EH (cell line): ENCODE measurements around the gene USP21.

Experiments
- DNase-seq: peaks from one replicate; pipeline ENCODE4 v3.0.0-alpha.2; 2015; ENCODE audit warnings: low read depth

USP21 gene

DNA sequence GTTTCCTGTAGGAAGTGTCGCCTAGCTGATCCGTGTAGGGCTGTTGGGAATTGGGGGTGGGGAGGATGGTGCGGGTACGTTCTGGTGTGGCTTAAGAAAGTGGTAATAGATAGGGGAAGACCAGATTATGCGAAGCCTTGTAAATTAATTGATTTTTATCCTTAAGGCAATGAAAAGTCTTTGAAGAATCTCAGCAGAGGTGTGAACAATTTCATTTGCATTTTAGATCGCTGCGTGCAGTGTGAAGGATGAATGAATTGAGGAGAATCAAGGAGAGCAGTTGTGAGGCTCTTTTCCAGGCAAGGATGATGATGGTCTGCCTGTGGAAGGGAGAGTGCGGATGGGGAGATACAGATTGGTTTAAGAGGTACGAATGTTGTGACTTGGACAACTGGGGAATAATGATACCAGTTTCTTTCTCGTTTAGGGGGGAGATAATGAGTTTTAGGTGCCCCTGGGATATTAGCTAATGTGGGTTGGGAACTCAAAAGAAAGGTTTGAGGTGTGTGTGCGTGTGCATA lies 26.0 kb upstream of the USP21 start:
- peak; percentile 37 for DNase-seq

DNA sequence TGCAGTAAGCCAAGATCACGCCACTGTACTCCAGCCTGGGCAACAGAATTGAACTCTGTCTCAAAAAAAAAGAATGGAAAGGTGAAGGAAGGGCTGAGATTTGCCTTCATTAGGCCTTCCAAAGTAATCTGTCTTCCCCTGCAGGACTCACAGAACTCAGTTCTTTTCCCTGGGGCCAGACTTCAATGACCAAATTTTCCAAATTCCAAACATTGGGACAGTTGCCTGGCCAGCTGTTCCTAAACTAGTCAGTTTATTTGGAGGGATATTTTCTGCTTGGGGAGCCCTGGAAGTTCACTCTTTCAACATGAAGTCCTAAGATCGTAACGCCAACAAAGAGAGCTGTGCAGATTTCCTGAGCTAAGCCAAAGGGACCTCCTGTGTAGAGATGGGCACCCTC lies 21.4 kb upstream of the USP21 start:
- peak; percentile 21 for DNase-seq

DNA sequence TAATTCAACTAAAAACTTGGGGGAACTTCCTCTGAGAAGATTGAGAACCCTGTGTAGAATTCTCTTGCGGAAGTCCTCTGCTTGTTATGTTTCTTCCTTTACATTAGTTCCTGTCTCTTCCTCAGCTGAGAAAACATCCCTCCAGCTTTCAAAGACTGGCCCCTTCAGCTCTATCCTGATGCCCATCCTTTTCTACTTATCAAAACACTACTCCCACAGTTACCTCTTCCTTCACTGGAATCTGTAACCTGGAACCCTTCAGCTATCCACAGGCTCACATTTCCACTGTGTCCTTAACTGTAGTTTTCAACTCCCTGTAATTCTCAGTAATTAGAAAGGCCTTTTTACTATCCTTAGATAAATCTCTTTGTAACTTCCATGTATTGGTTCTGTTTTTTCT lies 20.9 kb upstream of the USP21 start:
- no peak for DNase-seq

DNA sequence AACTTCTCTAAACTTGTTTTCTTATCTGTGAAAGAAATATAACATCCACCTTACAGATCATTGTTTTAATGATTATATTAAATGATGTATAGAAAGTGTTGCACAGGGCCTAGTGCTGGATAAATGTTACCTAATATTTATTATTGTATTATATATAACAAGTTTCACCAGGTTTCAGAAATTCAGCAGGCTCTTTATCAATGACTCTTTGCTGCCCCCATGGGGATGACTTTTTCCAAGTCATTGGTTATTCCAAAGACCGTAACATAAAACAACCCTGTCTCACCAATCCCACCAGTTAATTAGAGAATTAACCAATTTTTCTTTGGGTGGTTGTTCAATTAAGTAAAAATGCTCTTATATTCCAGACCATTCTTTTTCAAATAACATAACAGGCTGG lies 19.5 kb upstream of the USP21 start:
- DNase-seq = peak; percentile 53

DNA sequence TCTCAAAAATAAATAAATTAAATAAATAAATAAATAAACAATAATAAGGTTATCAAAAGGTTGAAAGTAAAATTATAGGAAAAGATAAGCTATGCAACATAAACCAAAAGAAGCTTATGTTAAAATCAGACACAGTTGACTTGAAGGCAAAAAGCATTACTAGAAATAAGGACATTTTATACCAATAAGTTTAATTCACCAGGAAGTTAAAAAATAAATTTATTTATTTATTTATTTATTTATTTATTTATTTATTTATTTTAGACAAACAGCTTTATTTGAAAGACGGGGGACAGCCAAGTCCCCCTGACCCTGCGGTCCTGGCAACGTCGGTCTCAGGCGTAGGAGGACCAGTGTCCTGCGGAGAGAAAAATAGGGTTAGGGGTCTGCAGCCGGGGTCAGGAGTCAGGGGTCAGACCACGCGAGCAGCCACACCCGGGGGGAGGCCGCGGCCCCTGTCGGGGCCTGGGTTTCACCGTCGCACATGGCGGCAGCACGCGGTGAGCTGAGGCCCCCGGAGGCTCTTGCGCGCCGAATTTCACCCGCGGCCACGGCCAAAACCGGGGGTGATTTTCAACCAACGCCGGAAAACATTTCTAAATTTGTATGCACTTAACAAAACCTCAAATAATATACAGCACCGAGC lies 18.4 kb upstream of the USP21 start:
- no peak for DNase-seq

DNA sequence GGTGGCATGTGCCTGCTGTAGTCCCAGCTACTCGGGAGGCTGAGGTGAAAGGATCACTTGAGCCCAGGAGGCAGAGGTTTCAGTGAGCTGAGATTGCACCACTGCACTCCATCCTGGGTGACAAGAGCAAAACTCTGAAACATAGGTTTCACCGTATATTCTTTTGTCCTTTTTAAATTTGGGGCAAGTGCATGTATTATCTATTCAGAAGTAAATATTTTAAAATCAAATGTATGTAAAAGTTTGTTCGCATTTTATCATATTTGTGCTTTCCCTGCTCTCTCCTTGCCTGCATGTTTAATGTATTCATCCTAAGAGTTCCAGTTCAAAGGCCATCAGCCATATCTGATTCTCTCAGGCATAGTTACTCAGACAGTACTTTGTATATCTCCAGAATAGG lies 13.5 kb upstream of the USP21 start:
- DNase-seq = no peak

DNA sequence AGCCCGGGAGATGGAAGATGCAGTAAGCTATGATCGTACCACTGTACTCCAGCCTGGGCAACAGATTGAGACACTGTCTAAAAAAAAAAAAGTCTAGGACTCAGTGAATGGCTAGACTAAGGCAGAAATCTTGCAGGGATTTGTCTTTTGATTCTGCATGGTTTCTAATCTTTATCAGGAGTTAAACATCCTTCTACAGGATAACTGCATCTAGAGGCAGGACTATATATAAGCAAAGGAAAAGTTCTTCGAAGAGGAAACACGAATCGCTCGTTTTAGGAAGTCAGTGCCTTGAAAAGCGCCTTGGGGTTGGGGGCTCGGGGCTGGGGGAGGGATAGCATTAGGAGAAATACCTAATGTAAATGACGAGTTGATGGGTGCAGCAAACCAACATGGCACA lies 6.1 kb upstream of the USP21 start:
- DNase-seq = no peak

DNA sequence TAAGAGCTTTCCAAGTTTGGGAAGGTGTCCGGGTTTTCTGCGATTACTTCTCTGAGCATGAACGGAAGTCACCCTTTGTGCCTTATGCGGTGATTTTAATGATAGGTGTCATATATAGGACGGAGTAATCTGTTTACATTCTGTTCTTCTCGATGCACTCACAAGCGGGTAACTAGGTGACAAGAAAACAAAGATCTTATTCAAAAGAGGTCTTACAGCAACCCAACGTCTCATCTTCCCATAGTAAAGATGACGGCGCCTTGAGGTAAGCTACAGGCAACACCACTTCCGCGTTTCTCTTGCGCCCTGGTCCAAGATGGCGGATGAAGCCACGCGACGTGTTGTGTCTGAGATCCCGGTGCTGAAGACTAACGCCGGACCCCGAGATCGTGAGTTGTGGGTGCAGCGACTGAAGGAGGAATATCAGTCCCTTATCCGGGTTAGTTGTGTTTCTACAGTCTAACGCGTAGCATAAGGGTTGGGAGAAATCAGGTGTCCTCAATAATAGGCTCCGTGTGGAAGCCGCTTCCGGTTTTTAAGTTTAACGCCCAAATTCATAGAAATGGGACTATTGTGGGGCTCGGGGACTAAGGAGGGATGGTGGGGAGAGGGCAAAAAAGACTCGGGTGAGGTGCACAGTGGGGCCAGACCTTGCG lies 5.5 kb upstream of the USP21 start, which contains the start of gene UFC1:
TSS of gene UFC1 (plus strand) at position 297 of the 656 bp plus-strand sequence. CDS start at position 317, 20 bp downstream.
- DNase-seq = peak; percentile 90

DNA sequence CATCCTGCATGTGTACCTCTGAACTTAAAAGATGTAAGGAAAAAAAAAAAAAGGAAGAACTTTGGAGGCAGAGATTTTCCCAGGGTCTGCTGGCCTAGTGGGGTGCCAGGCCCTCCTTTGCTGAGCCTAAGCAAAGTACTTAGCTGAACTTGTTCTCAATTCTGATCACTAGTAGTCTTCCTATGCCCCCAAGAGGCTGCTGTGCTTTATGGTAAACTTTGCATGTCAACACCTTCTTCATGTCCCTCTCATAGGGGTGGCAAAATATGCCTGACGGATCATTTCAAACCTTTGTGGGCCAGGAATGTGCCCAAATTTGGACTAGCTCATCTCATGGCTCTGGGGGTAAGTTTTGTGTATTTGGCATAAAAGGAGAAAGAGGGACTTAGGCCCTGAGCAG lies 1.4 kb upstream of the USP21 start:
- no peak for DNase-seq

DNA sequence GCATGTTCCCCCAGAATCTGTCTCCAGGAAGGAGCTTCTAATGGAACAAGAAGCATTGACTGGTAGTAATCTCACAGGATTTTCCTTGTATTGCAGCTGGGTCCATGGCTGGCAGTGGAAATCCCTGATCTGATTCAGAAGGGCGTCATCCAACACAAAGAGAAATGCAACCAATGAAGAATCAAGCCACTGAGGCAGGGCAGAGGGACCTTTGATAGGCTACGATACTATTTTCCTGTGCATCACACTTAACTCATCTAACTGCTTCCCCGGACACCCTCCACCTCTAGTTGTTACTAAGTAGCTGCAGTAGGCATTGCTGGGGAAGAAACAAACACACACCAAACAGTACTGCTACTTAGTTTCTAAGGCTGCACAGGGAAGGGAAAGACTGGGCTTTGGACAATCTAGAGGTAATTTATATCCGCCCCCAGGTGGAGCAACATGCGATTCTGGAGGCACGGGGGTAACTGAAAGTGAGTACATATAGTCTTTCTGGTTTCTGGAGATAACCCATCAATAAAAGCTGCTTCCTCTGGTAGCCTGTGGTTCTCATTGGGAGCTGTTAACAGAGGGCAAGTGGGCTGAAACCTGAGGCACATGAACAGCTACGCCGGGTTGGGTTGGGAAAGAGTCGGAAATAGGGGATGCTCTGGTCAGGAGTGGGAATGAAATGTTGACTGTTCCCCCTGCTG lies 837 bp upstream of the USP21 start:
- DNase-seq = no peak

DNA sequence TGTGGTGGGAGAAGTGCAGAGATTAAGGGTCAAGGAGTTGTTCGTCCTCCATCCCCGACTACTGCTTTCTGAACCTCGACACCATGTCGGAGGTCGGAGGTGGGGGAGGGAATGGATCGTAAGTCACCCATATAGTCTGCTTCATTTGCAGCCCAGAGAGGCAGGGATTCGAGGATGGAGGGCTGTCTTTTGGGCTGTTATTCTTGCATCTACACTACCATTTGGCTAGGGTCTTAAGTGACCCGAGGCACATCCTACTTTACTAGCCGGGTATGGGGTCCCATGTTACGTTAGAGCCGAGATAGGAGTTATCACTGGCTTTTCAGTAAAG lies 578 bp downstream of the USP21 start:
- DNase-seq = no peak

DNA sequence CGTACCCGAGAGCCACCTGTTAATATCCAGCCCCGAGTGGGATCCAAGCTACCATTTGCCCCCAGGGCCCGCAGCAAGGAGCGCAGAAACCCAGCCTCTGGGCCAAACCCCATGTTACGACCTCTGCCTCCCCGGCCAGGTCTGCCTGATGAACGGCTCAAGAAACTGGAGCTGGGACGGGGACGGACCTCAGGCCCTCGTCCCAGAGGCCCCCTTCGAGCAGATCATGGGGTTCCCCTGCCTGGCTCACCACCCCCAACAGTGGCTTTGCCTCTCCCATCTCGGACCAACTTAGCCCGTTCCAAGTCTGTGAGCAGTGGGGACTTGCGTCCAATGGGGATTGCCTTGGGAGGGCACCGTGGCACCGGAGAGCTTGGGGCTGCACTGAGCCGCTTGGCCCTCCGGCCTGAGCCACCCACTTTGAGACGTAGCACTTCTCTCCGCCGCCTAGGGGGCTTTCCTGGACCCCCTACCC lies 1.4 kb downstream of the USP21 start:
- DNase-seq = no peak

DNA sequence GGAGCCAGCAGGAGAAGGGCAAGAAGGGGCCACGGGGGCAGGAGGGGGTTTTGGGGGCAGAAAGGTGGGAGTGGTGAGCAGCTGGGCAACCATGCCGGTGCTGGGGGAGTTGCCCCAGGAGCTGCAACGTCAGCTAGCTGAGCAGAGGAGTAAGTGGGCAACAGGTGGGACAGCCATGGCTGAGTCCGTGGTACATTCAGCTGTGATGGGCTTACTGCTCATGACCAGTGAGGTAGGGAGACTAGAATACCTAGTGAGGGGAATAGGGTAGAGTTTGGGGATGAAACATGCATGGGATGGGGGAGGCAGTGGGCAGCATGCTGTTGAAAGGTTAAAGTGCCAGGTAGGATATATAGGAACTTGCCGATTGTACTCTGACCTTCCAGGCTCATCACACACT lies 2.4 kb downstream of the USP21 start:
- DNase-seq = no peak

DNA sequence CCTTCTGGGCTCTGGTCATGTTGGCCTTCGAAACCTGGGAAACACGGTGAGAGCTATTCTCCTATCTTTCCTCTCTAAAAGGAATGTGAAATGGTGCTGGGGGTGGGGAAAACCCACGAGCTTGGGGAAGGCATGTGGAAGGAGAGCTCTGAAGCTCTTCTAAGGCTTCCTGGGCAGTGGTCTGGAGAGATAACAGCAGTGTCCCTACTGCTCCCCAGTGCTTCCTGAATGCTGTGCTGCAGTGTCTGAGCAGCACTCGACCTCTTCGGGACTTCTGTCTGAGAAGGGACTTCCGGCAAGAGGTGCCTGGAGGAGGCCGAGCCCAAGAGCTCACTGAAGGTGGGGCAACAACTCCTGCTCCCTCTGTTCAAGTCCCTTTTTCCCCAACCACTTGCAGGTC lies 2.8 kb downstream of the USP21 start:
- no peak for DNase-seq

DNA sequence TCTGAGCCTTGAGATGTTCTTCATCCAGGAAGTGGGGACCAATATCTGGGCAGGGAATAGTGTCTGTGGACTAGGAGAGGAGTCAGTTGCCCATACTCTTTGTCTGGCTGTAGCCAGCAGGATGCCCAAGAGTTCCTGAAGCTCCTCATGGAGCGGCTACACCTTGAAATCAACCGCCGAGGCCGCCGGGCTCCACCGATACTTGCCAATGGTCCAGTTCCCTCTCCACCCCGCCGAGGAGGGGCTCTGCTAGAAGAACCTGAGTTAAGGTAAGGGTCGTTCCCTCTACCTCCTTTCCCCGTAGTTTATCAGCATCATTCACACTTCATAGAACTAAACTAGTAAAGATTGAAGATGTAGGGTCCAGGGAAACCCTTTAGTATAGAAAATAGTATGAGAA lies 3.5 kb downstream of the USP21 start:
- no peak for DNase-seq

DNA sequence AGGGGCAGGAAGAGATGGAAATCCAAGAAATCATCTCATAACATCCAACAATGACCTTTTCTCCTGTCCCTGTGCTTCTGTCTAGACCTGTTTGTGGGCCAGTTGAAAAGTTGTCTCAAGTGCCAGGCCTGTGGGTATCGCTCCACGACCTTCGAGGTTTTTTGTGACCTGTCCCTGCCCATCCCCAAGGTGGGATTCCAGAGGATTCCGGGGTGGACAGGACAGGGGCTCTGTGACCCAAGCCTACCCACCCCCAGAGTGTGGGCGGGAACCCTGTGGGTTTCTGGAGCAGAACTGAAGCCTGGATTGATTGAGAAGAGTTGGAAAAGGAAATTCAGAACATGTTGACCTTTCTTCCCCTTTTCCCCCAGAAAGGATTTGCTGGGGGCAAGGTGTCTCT lies 4.5 kb downstream of the USP21 start:
- no peak for DNase-seq

DNA sequence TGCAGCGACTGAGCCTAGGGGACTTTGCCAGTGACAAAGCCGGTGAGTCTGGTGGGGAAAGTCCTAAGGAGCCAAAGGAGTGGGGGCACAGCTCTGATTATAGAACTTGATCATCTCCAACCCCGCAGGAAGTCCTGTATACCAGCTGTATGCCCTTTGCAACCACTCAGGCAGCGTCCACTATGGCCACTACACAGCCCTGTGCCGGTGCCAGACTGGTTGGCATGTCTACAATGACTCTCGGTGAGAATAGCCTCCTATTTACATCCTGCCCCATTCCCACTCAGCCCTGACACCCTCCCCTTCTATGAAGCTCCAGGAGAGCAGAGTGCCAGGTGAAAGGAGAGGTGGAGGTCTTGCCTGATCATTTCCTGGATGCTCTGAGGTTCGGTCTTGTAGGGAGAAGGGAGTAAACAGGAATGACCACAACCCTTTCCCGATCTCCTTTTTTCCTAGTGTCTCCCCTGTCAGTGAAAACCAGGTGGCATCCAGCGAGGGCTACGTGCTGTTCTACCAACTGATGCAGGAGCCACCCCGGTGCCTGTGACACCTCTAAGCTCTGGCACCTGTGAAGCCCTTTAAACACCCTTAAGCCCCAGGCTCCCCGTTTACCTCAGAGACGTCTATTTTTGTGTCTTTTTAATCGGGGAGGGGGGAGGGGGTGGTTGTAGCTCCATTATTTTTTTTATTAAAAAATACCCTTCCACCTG lies 5.8 kb downstream of the USP21 start:
- DNase-seq = no peak

DNA sequence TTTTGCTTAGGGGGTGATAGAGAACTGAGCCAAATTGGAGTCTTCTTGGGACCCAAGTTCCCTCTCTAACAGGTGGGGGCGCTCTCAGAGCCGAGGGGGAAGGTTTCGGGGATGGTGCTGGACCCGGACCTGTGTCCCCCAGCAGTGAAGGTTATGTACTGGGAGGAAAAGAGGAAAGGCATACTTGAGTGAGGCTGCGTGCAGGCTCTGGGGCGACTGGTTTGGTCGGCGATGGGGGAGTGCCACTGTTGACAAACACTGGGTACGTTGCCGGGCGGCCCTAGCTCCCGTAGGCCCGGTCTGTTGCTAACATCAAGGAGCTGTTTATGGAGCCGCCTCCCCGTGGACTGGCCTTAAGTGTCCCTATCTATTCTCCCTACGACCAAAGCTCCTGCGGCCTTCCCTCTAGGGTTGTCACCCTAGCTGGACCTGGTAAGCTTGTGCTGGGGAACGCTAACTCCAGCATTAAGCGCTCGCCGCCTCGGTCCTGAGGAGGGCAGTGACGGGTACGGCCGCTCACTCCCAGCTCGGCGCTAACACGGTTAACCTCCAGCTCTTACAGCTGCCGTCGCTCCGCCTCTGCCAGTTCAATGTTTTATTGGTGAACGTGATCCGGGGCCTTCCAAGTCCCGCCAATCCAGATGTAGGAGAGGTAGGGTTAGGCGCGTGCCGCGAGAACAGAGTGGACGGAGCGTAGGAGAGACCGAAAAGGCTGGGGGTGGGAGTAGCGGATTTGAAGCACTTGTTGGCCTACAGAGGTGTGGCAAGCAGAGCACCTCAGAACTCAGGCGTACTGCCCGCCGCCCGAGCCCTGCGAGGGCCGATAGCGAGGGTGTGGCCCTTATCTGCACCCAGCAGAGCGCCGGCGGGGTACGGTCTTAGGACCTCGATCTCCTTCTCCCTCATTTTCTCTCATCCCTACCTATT lies 6.7 kb downstream of the USP21 start, which contains the start of gene PPOX:
TSS of gene PPOX (plus strand) at position 685 of the 927 bp plus-strand sequence. CDS start 422 bp downstream, outside the sequence.
- peak; percentile 99 for DNase-seq

DNA sequence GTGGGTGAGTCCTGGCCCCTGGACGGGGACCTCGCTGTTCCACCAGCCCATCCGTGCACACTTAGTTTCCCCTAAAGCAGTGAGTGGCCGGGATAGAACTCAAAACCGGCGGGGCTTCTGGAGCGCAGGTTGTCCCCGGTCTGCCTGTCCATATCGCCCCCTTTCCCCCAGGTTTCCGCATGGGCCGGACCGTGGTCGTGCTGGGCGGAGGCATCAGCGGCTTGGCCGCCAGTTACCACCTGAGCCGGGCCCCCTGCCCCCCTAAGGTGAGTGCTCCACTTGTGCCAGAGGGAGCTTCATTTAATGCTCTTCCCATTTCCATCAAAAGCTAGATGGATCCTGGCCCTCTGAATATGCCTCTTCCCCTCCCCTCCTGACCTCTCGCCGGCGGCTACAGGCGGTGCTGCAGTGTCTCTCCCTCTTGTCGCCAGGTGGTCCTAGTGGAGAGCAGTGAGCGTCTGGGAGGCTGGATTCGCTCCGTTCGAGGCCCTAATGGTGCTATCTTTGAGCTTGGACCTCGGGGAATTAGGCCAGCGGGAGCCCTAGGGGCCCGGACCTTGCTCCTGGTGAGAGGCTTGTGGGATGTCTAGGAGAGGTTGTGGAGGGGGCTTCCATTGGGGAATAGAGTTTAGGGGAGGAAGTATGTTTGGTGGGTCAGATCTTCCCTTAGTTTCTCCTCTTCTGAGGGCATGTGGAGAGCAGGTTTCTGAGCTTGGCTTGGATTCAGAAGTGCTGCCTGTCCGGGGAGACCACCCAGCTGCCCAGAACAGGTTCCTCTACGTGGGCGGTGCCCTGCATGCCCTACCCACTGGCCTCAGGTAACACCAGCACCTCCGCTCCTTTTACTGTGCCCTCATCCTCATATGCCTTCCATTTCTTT lies 7.6 kb downstream of the USP21 start:
- peak; percentile 13 for DNase-seq

DNA sequence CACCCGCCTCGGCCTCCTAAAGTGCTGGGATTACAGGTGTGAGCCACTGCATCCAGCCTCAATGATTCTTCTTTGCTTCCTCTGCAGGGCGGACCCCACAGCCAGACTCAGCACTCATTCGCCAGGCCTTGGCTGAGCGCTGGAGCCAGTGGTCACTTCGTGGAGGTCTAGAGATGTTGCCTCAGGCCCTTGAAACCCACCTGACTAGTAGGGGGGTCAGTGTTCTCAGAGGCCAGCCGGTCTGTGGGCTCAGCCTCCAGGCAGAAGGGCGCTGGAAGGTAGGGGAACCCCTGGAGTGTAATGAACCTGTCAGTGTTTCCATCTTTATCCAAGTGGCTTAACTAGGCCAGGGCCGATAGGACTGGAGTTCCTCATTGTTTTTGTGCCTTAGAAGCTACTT lies 9.6 kb downstream of the USP21 start:
- DNase-seq = no peak
